Uterus (tissue), 2 donors: ENCODE measurements around the gene SLC6A9.

Source experiments
- POLR2A ChIP-seq, 2 donors: fragments of 450-650 bp; IDR thresholded peaks; one replicate each; pipeline ENCODE4 v1.6.1; 2016; ENCODE audit warnings: antibody characterized with exemption in 2 of 2, mild to moderate bottlenecking in 1 of 2, moderate library complexity in 1 of 2
- TF ChIP-seq, protein P1 (sequence below), 4 experiments: fragments of 200-600 bp in 2 of 4; fragments of 450-650 bp in 2 of 4; sonication (generic) in 2 of 4; IDR thresholded peaks; one replicate each; pipeline ENCODE4 v1.5.1; 2016 to 2019; ENCODE audit warnings: antibody characterized with exemption in 4 of 4, mild to moderate bottlenecking in 2 of 4, moderate library complexity in 1 of 4

DNA sequence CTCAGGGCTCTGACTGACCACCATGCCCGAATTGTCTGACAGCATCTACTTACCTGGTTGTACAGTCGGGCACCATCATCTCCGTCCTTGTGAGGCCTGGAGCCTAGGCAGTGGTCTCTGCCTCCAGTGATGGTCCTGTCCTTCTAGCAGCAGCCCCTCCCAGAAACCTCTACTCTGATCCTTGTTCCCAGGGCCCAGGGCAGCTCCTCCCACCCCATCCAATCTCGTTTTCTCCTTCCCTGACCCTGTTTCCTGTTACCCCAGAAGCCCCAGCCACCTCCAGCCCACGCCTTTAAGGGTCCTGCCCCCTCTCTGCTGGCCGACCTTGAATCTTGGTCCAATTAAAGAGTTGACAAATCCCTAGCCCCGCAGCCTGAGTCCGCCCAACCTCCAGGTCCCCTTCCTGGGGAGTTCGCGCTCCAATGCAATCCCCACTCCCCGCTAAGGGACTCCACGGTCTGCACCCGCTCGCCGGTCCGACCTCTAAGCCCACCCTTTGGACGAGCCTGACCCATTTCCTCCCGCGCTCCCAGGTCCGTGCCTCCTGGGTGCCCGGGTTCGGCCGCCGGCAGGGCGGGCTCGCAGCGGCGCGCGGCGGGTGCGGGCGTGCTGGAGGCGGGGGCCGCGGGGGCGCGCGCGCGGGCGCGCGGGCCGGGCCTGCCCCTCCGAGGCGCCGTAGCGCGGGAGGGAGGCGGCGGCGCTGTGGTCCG, 52.6 kb downstream of the SLC6A9 start, which contains the start of gene B4GALT2:
- TF ChIP-seq, protein P1, sequence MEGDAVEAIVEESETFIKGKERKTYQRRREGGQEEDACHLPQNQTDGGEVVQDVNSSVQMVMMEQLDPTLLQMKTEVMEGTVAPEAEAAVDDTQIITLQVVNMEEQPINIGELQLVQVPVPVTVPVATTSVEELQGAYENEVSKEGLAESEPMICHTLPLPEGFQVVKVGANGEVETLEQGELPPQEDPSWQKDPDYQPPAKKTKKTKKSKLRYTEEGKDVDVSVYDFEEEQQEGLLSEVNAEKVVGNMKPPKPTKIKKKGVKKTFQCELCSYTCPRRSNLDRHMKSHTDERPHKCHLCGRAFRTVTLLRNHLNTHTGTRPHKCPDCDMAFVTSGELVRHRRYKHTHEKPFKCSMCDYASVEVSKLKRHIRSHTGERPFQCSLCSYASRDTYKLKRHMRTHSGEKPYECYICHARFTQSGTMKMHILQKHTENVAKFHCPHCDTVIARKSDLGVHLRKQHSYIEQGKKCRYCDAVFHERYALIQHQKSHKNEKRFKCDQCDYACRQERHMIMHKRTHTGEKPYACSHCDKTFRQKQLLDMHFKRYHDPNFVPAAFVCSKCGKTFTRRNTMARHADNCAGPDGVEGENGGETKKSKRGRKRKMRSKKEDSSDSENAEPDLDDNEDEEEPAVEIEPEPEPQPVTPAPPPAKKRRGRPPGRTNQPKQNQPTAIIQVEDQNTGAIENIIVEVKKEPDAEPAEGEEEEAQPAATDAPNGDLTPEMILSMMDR (IDR thresholded peaks at IDR 0.05), result no peak
- TF ChIP-seq POLR2A (IDR thresholded peaks at IDR 0.05), result no peak
